OCI-LY3 (cell line): ENCODE results near the gene DDX23.

ENCODE experiments used
- H2AFZ ChIP-seq: fragments of 200-600, 300-600 bp; shearing (Covaris generic); 2 replicates; pipeline ENCODE4 v1.6.0; 2014; ENCODE audit warnings: antibody characterized with exemption, low read depth, low read length
- H3K27ac ChIP-seq: fragments of 200-600, 300-600 bp; sonication (generic); 2 replicates; pipeline ENCODE4 v1.5.1; 2014; ENCODE audit warnings: mild to moderate bottlenecking, low read length, moderate library complexity, mixed read lengths
- H3K27me3 ChIP-seq: fragments of 200-600, 300-600 bp; sonication (generic); 2 replicates; pipeline ENCODE4 v1.6.1; 2014; ENCODE audit warnings: low read depth, low read length, mixed read lengths
- H3K36me3 ChIP-seq: fragments of 200-600, 300-600 bp; sonication (generic); replicated peaks from 2 replicates; pipeline ENCODE3; 2014; ENCODE audit warnings: low read depth, low read length, mixed read lengths
- H3K4me1 ChIP-seq: fragments of 300-600, 200-600 bp; sonication (generic); 2 replicates; pipeline ENCODE4 v1.6.1; 2014; ENCODE audit warnings: low read length, mixed read lengths
- H3K4me2 ChIP-seq: fragments of 200-600, 300-600 bp; sonication (generic); 2 replicates; pipeline ENCODE4 v1.6.1; 2014; ENCODE audit warnings: low read length, mixed read lengths
- H3K4me3 ChIP-seq: fragments of 300-600, 200-600 bp; sonication (generic); 2 replicates; pipeline ENCODE4 v1.5.1; 2014; ENCODE audit warnings: antibody characterized with exemption, mild to moderate bottlenecking, low read length, moderate library complexity
- H3K79me2 ChIP-seq: fragments of 300-600, 200-600 bp; shearing (Covaris generic); 2 replicates; pipeline ENCODE4 v1.6.1; 2014; ENCODE audit warnings: mild to moderate bottlenecking, low read length, mixed read lengths
- H3K9ac ChIP-seq: fragments of 300-600, 200-600 bp; shearing (Covaris generic); 2 replicates; pipeline ENCODE4 v1.6.0; 2014; ENCODE audit warnings: mild to moderate bottlenecking, low read length, moderate library complexity
- H3K9me3 ChIP-seq: fragments of 200-600, 300-600 bp; shearing (Covaris generic); 2 replicates; pipeline ENCODE4 v1.6.1; 2014; ENCODE audit warnings: low read length, mixed read lengths; ENCODE audit not compliant: insufficient read depth
- H4K20me1 ChIP-seq: fragments of 200-600, 300-600 bp; sonication (generic); 2 replicates; pipeline ENCODE4 v1.6.1; 2016; ENCODE audit warnings: low read length, mixed read lengths; ENCODE audit not compliant: insufficient read depth
- CTCF ChIP-seq: fragments of 200-600, 300-600 bp; sonication (generic); IDR thresholded peaks from 2 replicates; pipeline ENCODE4 v1.5.1; 2014; ENCODE audit warnings: antibody characterized with exemption, low read length, low read depth
- EZH2phosphoT487 ChIP-seq: fragments of 200-600 bp; shearing (Covaris generic); IDR thresholded peaks from 2 replicates; pipeline ENCODE4 v1.6.1; 2018; ENCODE audit warnings: antibody characterized with exemption, mixed run types, low read depth

Gene DDX23

GRCh38 chr12:48779869-48780268 lies 72.1 kb downstream of the DDX23 start:
- no peak overlapping the region for H3K27ac ChIP-seq
- H3K36me3 ChIP-seq = no peaks in the 10 kb centered on the region
- H3K4me2 ChIP-seq = no peak overlapping the region
- no peaks in the 10 kb centered on the region for H3K27me3 ChIP-seq
- no peak overlapping the region for H3K4me3 ChIP-seq
- H3K9me3 ChIP-seq = no peaks in the 10 kb centered on the region
- no peak overlapping the region for H3K9ac ChIP-seq
- H4K20me1 ChIP-seq = no peaks in the 10 kb centered on the region
- no peaks in the 10 kb centered on the region for H3K79me2 ChIP-seq
- H2AFZ ChIP-seq = no peak overlapping the region
- H3K4me1 ChIP-seq = no peaks in the 10 kb centered on the region
- TF ChIP-seq EZH2phosphoT487 (no peak), CTCF (no peak)
